Loucy (cell line): ENCODE data around the gene KRT32.

ENCODE experiments used
- H2AFZ ChIP-seq: fragments of 200-600 bp; sonication (generic); 2 replicates; pipeline ENCODE4 v1.6.0; 2016; ENCODE audit warnings: antibody characterized with exemption, mild to moderate bottlenecking, low read length, moderate library complexity
- H3F3A ChIP-seq: fragments of 200-600 bp; 2 replicates; pipeline ENCODE4 v1.6.0; 2016; ENCODE audit warnings: antibody characterized with exemption, low read depth, mild to moderate bottlenecking
- H3K27me3 ChIP-seq: fragments of 200-600 bp; sonication (generic); 2 replicates; pipeline ENCODE4 v1.6.1; 2014; ENCODE audit warnings: low read length, mild to moderate bottlenecking; ENCODE audit not compliant: insufficient read depth, poor library complexity, severe bottlenecking
- H3K36me3 ChIP-seq: fragments of 200-600 bp; sonication (generic); 2 replicates; pipeline ENCODE4 v1.6.1; 2016; ENCODE audit warnings: low read length; ENCODE audit not compliant: insufficient read depth
- H3K4me1 ChIP-seq: fragments of 200-600 bp; sonication (generic); 2 replicates; pipeline ENCODE4 v1.5.1; 2014; ENCODE audit warnings: low read length, mild to moderate bottlenecking; ENCODE audit not compliant: insufficient read depth, poor library complexity, severe bottlenecking
- H3K4me2 ChIP-seq: fragments of 200-600 bp; sonication (generic); 2 replicates; pipeline ENCODE4 v1.6.0; 2014; ENCODE audit warnings: antibody characterized with exemption, low read length, low read depth, mild to moderate bottlenecking; ENCODE audit not compliant: poor library complexity, severe bottlenecking
- H3K4me3 ChIP-seq: fragments of 200-600 bp; sonication (generic); 2 replicates; pipeline ENCODE4 v1.5.1; 2014; ENCODE audit warnings: low read length, mild to moderate bottlenecking, mixed read lengths; ENCODE audit not compliant: poor library complexity, severe bottlenecking
- H3K79me2 ChIP-seq: fragments of 200-600 bp; sonication (generic); 2 replicates; pipeline ENCODE4 v1.6.1; 2014; ENCODE audit warnings: low read length; ENCODE audit not compliant: insufficient read depth
- H3K9ac ChIP-seq: fragments of 200-600 bp; sonication (generic); 2 replicates; pipeline ENCODE4 v1.6.0; 2014; ENCODE audit warnings: mild to moderate bottlenecking, low read depth, low read length, moderate library complexity; ENCODE audit not compliant: poor library complexity, severe bottlenecking
- H3K9me2 ChIP-seq: fragments of 200-600 bp; sonication (generic); replicated peaks from 2 replicates; pipeline ENCODE4 v1.6.1; 2016; ENCODE audit warnings: low read depth, low read length, mixed read lengths
- H3K9me3 ChIP-seq: fragments of 200-600 bp; sonication (generic); 2 replicates; pipeline ENCODE4 v1.6.1; 2014; ENCODE audit warnings: mild to moderate bottlenecking, antibody characterized with exemption, low read length, low read depth; ENCODE audit not compliant: insufficient read depth
- H4K20me1 ChIP-seq: fragments of 200-600 bp; sonication (generic); 2 replicates; pipeline ENCODE4 v1.6.0; 2014; ENCODE audit warnings: antibody characterized with exemption, low read length, mild to moderate bottlenecking; ENCODE audit not compliant: insufficient read depth, poor library complexity, severe bottlenecking
- CTCF ChIP-seq: fragments of 200-600 bp; sonication (generic); conservative IDR thresholded peaks from 2 replicates; pipeline ENCODE4 v1.5.1; 2014; ENCODE audit warnings: mild to moderate bottlenecking, antibody characterized with exemption, low read length
- EZH2phosphoT487 ChIP-seq: fragments of 200-600 bp; IDR thresholded peaks from 2 replicates; pipeline ENCODE4 v1.6.1; 2018; ENCODE audit warnings: antibody characterized with exemption, mild to moderate bottlenecking, moderate library complexity, borderline replicate concordance

The KRT32 gene

GRCh38 chr17:41489531-41489930 lies 22.3 kb upstream of the KRT32 start, which contains the start of gene KRT36:
TSS of gene KRT36 (minus strand) at chr17:41489910. CDS start at chr17:41489864, 46 bp downstream.
- Histone ChIP-seq H3K9ac (no peak within 1 kb of the TSS), H3K79me2 (no peaks in the 10 kb centered on the region), H2AFZ (peak within 1 kb of the TSS; percentile 67), H3K4me3 (no peak within 1 kb of the TSS), H3K4me2 (peak within 1 kb of the TSS; percentile 37), H3K9me3 (no peaks in the 10 kb centered on the region), H3F3A (no peaks in the 10 kb centered on the region), H3K9me2 (no peaks in the 10 kb centered on the region), H3K27me3 (no peaks in the 10 kb centered on the region), H3K36me3 (no peaks in the 10 kb centered on the region), H4K20me1 (no peaks in the 10 kb centered on the region), H3K4me1 (peaks cover 6% of the 10 kb centered on the region)
- no peak for TF ChIP-seq CTCF
- no peak for TF ChIP-seq EZH2phosphoT487

DNA sequence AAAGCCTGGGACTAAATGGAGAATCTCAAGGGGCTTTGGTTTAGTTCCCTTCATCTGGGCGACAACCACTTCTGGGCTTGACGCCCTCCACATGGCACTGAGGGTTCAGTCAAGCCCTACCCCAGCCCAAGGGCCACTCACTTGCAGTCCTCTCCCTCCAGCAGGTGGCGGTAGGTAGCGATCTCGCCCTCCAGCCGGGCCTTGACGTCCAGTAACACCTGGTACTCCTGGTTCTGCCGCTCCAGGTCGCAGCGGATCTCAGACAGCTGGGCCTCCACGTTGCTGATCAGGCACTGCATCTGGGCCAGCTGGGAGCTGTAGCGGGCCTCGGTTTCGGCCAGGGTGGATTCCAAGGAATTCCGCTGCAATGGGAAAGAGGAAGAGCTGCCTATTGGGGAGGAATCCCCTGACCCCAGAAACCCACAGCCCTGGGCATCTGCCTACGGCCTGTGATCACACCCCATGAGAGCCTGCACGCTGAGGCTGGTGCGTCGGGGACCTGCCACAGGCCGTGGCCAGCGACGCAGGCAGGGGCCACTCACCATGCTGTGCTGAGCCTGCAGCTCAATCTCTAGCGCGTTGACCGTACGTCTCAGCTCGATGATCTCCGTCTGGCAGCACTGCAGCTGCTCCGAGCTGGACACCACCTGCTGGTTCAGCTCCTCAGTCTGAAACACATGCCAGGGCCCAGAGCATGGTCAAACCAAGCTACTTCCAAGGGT lies 19.8 kb upstream of the KRT32 start:
- no peaks in the 10 kb centered on the region for H3F3A ChIP-seq
- H3K4me1 ChIP-seq, result peaks cover 6% of the 10 kb centered on the region
- no peak overlapping the region for H3K9ac ChIP-seq
- H3K4me3 ChIP-seq, result no peak overlapping the region
- H2AFZ ChIP-seq, result no peak overlapping the region
- no peaks in the 10 kb centered on the region for H3K9me2 ChIP-seq
- H4K20me1 ChIP-seq, result no peaks in the 10 kb centered on the region
- H3K4me2 ChIP-seq, result no peak overlapping the region
- H3K27me3 ChIP-seq, result no peaks in the 10 kb centered on the region
- H3K36me3 ChIP-seq, result no peaks in the 10 kb centered on the region
- no peaks in the 10 kb centered on the region for H3K9me3 ChIP-seq
- no peaks in the 10 kb centered on the region for H3K79me2 ChIP-seq
- TF ChIP-seq EZH2phosphoT487 (no peak), CTCF (peak; percentile 66)

GRCh38 chr17:41486316-41486715 lies 19.1 kb upstream of the KRT32 start:
- H3K27me3 ChIP-seq, result no peaks in the 10 kb centered on the region
- H3K4me3 ChIP-seq, result no peak overlapping the region
- H2AFZ ChIP-seq, result no peak overlapping the region
- H3K4me2 ChIP-seq, result no peak overlapping the region
- H3K9me2 ChIP-seq, result no peaks in the 10 kb centered on the region
- no peak overlapping the region for H3K9ac ChIP-seq
- H3K36me3 ChIP-seq, result no peaks in the 10 kb centered on the region
- H4K20me1 ChIP-seq, result no peaks in the 10 kb centered on the region
- no peaks in the 10 kb centered on the region for H3F3A ChIP-seq
- H3K4me1 ChIP-seq, result peaks cover 6% of the 10 kb centered on the region
- TF ChIP-seq CTCF (no peak), EZH2phosphoT487 (no peak)
- no peaks in the 10 kb centered on the region for H3K9me3 ChIP-seq
- no peaks in the 10 kb centered on the region for H3K79me2 ChIP-seq
